Measurements from ENCODE around the gene MFRP.

Gene MFRP

DNA sequence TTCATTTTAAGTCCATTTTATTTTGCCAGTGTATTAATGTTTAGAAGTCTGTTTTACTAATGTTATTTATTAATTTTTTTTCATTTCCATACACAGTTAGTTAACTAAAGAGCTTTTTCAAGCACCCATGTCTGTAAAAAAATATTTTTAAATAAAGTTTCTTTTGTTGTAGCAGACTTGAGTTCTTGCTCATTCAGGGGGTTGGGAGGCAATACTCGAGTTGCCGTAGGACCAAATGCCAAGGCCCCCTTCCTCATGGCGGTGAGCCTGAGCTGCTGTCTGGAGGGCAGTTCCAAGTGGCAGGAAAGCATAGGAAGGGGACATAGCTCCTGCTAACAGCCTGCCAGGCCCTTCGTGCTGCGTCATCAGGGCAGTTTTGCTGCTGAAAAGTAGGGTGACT lies 38.5 kb downstream of the MFRP start:
- TF ChIP-seq, protein P1, sequence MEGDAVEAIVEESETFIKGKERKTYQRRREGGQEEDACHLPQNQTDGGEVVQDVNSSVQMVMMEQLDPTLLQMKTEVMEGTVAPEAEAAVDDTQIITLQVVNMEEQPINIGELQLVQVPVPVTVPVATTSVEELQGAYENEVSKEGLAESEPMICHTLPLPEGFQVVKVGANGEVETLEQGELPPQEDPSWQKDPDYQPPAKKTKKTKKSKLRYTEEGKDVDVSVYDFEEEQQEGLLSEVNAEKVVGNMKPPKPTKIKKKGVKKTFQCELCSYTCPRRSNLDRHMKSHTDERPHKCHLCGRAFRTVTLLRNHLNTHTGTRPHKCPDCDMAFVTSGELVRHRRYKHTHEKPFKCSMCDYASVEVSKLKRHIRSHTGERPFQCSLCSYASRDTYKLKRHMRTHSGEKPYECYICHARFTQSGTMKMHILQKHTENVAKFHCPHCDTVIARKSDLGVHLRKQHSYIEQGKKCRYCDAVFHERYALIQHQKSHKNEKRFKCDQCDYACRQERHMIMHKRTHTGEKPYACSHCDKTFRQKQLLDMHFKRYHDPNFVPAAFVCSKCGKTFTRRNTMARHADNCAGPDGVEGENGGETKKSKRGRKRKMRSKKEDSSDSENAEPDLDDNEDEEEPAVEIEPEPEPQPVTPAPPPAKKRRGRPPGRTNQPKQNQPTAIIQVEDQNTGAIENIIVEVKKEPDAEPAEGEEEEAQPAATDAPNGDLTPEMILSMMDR (IDR thresholded peaks at IDR 0.05; ENCODE audit: control insufficient read depth, extremely low read depth, insufficient read depth) = no peak
- no peak overlapping the region for H3K4me3 ChIP-seq (ENCODE audit: low read depth, low read length)
- DNase-seq (ENCODE audit: low read depth) = no peak

- no peak overlapping the region for H3K4me3 ChIP-seq (ENCODE audit: low read depth, low read length)
- TF ChIP-seq, protein P1 (IDR thresholded peaks at IDR 0.05; ENCODE audit: control insufficient read depth, extremely low read depth, insufficient read depth) = peak; percentile 35
- no peak for DNase-seq (ENCODE audit: low read depth)
Measured at GRCh38 chr11:119307219-119307618, 39.3 kb downstream of the MFRP start.

DNA sequence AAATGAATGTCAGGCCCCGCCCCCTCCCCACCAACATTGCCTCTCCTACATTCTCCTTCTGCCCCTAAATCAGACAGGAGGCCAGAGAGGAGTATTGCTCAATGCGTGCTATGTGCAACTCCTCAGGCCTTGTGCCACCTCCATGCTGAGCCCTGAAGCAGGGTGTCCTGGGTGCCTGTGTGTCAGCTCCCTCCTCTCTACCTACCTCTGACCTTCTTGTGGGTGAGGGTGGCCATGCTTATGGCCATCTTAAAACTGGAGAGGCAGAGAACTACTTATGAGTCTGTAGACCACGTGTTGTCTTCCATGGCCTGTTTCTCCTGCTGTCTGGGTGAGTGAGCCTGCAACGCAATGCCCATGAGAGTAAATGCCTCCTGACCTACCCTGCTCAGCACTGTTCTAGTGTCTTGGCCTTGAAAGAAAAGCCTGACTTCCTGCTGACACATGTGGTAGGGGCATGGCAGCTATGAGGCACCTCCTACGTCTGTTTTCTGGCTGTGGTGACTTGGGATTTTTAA lies 40.1 kb downstream of the MFRP start:
- TF ChIP-seq, protein P1 (IDR thresholded peaks at IDR 0.05; ENCODE audit: control insufficient read depth, extremely low read depth, insufficient read depth) = no peak
- no peak for DNase-seq (ENCODE audit: low read depth)
- H3K4me3 ChIP-seq (ENCODE audit: low read depth, low read length) = no peak overlapping the region

DNA sequence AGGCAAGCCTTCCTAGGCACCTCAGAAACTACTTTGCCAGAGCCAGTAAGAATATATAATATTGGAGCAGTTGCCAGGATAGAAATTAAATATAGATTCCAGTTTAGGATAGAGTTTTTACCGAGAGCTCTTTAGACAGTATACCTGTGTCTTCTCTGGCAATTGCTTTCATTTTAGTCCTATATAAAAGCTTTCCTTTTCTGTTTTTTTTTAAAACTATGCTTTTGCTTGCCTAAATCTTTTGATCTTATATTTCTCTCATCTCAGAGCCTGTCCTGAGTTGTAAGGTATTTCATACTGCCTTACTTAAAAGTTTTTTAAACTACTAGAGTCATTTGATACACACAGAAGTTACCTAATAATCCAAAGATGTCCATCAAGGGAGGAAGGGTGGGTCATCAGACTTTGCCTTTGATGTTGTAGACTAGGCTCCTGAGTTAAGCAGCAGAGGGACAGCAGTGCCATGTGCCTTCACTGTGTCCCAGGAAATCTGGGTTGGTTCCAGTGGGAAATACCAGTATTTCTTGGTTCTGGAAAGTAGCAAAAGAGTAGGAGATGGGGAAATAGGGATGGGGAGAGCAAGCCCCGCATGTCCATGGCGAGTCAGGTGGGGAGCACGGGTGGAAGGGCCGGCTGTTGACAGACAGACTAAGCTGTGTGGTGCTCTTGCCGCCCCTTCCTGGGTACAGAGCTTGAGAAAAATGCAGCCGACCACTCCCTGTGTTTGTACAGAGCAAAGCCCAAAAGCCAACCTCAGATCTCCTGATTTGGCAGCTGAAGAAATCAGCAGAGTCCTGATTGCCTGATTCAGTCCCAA lies 40.7 kb downstream of the MFRP start:
- H3K4me3 ChIP-seq (ENCODE audit: low read depth, low read length) = no peak overlapping the region
- DNase-seq (ENCODE audit: low read depth) = no peak
- TF ChIP-seq, protein P1 (IDR thresholded peaks at IDR 0.05; ENCODE audit: control insufficient read depth, extremely low read depth, insufficient read depth) = no peak

- DNase-seq (ENCODE audit: low read depth) = no peak
- TF ChIP-seq, protein P1 (IDR thresholded peaks at IDR 0.05; ENCODE audit: control insufficient read depth, extremely low read depth, insufficient read depth) = no peak
Measured at GRCh38 chr11:119303227-119303718, 43.2 kb downstream of the MFRP start.

GRCh38 chr11:119300198-119300964 lies 46.1 kb downstream of the MFRP start:
- no peak overlapping the region for H3K4me3 ChIP-seq (ENCODE audit: low read depth, low read length)
- no peak for DNase-seq (ENCODE audit: low read depth)
- TF ChIP-seq, protein P1 (IDR thresholded peaks at IDR 0.05; ENCODE audit: control insufficient read depth, extremely low read depth, insufficient read depth) = no peak

More at GRCh38 chr11:119303227-119303718, 43.2 kb downstream of the MFRP start:
- no peak overlapping the region for H3K4me3 ChIP-seq (ENCODE audit: low read depth, low read length)
